GM18502 (cell line): ENCODE measurements around the gene CHN2.

Source experiments
- ATAC-seq: cut with Tn5 transposase; IDR thresholded peaks from one replicate; pipeline ENCODE4 v1.9.1; 2021; ENCODE audit warnings: mild to moderate bottlenecking; ENCODE audit not compliant: unreplicated experiment, poor library complexity

The CHN2 gene

DNA sequence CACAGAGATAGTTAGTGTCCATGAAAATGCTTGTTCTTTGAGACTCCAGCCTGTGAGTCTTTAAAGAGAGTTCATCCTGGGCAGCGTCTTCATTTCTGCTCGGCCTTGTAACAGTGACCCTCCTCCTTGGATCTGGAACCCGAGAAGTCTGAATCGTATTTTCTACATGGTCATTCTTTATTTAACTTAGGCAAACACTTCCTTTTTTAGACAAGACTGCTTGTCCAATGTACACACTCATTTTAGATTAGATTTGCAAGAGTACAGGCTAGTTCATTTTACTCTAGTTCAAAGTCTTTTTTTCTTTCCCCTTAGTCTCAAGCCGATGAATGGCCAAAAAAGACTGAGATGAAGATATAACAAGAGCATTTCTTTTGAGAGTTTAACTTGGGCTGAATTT lies 133.5 kb downstream of the CHN2 start:
- ATAC-seq: no peak

DNA sequence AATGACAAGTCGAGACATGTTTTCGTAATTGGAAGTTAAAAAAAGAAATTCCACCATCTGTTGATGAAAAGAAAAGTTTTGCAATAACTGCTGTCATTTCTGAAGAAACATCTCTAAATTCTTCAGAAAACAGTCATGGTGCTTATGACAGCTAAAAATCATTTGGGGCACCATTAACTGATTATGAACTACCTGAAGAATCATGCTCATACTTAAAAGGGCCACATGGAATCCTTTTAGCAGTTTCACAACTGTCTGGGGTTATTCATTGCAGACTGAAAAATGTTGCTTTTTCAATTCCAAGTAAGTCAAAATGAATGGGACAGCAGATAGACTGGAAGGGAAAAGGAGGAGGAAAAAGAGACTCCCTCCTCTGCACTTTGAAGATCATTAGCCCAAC lies 134.2 kb downstream of the CHN2 start:
- ATAC-seq: no peak

DNA sequence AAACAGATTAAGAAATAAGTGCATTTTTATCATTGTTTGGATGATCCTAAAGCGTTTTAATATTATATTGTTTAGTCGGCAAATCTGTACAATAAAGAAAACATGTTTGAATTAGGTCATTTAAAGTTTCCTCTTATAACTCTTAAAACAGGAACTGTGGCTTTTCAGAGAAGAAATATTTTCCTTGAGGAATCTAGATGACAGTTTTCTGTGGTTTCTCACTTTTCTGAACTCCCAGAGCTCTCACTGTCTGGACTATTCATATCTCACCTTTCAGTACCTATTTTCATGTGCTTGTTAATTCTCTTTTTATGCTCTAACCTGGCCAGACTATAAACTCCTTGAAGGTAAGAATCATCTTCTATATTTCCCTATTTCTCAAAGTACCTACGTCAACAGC lies 135.1 kb downstream of the CHN2 start:
- no peak for ATAC-seq

DNA sequence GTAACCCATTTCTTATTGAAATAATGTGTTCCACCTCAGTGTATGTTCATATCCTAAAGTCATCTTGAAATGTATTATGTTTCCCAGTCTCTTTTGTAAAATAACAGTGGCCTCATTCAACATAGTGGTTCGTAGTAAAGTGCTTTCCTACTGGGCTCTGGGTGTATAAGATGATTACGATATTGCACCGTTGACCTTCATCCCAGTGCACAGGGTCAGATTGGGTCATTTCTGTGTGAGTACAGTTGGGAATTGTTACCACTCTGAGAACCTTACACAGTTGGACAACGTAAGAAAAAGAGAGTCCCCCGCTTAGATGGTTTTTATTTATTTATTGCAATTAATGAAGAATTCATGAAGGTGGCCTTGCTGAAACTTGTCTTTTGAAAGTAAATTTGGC lies 135.6 kb downstream of the CHN2 start:
- ATAC-seq: no peak

DNA sequence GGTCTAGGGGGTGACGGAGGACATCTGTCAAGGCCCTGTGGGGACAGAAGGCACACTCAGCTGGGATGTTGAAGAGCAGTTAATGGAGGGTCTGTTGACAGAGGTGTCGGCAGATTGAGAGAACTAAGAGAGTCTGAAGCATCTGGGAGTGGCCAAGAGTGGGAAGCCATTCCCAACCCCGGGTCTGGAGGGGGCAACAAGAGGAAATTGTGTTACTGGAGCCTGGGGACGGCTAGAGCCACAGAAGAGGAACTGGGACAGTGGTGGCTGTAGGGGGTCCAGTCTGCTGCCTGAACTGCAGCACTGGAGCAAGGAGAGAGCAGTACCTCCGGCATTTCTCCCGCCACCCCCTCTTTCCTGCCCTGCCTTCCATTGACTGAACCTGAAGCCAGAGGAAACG lies 136.6 kb downstream of the CHN2 start:
- ATAC-seq: no peak

DNA sequence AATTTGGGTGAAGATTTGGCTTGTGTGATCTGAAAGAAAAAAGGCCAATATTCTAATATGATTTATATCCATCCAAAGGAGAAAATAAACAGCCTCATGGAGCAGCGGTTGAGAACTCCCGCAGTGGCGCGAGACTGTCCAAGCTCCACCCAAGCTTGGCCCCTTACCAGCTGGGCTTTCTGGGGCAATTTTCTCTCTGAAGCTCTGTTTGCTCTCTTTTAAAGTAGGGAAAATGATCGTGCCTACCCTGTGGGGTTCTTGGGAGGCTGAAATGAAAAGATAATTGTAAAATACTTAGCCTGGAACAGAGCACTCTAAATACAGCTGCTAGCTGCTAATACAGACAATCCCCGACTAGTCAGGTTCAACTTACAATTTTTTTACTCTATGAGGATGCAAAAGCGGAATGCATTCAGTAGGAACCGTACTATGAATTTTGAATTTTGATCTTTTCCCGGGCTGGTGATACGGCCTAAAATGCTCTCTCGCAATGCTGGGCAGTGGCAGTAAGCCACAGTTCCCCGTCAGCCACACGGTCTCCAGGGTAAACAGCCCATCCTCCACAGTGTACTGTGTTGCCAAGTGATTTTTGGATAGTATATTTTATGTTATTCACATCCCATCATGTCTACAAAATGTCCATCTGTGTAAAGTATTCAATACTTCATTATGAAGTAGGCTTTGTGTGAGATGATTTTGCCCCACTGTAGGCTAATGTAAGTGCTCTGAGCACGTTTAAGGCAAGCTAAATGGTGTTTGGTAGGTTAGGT lies 137.7 kb downstream of the CHN2 start:
- no peak for ATAC-seq

DNA sequence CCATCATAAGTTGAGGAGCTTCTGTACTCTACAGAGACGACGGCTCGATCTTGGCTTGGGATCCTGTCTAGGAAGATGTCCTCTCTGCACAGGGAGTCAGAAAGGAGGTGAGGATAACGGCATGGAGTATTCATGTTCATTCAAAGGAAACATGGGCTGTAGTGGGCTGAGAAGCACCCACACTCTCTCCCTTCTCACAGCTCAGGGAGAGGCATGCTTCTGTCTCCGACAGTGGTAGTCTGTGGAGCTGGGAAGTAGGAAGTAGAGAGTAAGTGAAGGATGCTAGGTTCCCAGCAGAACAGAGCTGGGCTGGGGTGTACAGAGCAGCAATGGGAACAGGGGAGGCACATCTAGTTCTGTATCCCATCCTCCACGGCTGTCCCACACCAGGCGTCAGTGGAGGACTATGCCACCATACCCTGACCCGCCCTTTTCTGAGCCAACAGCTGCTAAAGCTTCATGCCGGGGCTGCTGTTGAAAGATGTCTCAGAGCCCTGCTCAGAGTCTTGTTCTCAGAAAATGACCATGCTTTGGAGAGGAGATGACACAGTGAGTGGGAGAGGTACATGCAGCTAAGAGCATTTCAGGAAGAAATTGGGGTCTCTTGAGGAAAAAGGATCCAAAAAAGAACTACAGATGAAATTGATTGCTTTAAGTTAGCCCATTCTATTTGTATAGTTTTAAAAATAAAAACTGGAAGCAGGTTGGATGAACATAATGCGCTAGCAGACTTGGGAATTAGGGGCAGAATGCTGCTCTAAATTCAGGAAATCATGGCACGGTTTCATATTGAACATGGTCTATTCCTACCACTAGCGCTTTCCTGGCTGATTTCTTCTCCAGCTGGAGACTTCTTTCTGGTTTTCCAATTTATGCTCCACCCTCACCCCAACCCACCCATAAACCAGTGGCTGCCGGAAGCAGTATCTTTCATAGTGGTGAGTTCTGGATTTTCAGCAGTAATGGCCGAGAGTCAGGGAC lies 138.6 kb downstream of the CHN2 start:
- no peak for ATAC-seq

DNA sequence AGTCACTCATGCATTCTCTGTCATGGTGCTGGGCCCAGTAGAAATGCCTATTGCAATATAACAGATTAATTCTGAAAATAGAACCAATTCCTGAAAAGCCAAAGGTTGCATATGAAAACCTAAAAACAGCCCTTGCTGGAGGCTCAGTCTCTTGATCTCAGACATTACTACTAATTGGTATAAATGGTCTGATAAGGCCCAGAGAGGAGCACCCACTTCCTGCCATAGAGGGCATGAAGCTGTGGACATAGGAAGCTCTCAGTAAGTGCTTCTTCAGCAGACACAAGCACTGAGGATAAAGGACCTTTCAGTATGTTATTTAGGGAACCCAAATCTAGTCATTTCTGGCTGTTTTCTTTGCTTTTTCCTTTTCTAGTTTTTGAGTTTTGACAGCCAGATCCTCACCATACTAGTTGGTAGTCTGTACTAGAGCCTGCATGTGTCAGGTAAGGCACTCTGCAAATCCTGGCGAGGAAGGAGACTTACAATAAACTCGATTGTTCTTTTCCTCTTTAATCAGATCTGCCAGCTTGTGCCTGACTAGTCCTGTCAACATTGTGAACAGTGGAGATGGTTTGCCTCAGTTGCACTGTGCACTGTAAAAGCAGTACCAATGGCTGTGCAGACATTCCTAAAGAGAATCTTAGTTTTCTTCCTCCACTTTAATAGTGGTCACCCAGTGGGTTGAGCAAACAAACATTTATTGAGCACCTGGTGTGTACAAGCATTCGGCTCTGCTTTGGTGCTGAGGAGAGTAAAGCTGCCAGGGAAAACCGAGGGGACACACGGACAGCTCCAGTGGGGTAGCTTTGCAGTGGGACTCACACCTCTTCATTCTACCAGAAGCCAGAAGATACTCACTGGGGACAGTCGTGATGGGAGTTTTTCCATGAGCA lies 140.9 kb downstream of the CHN2 start:
- ATAC-seq: no peak

DNA sequence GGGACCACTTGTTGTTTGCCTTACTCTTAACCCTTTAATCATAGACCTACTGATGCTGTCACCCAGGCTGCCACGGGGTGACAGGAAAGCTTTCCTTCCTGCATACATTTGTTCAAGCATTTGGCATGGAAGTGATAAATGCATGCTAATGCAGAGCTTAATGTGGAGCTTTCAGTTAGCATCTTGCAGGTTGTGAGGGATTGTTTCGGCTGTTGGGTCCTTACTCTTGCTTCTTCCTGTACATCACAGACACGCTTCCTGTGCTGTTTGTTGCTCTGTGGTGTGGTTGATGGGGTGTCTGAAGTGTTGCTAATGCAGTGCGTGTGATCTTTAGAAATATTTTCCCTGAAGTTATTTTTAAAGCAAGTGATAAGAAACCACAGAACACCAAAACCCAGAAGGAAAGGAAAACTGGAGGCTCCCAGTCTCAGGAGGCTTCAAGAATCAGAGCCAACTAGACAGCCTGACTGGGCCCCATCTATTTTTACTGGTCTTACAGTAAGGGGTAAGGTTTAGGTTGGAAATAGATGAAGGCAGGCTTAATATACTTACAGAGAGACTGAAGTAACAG lies 143.1 kb downstream of the CHN2 start:
- no peak for ATAC-seq

DNA sequence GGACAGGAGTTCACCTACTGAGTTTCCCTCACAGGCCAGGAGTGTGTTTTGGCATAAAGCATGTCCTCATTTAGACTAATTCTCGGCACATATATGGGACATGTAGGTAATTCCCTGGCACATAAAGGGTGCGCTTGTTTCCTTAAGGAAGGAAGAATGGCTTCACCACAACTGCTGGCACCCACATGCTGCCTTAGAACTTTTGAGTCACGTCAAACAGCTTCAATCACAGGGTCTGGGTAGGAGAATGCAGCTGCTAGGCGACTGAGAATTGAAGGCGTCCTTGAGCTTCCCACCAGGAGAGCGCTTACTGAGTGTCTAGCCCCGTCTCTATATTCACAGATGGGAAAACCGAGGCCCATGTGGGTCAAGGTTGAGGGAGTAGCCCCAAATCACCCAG lies 146.1 kb downstream of the CHN2 start:
- ATAC-seq: no peak

DNA sequence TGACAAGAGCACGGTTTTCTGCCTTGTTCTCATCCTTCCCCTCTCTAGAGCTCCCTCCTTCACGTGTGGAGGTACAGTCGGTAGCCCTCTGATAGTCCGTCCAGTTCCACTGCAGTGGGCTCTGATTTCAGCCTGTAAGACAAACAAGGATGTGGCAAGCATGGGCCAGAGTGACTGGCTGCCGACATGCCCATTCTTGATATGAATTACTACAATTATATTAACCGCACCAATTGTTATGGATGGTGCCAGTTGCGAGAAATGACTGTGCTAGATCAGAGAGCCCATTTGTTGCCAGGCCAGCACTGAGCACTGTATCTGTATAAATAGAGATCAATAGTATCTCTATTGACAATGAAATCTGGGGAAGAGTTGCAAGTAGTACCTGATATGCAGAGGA lies 146.6 kb downstream of the CHN2 start:
- ATAC-seq: no peak

DNA sequence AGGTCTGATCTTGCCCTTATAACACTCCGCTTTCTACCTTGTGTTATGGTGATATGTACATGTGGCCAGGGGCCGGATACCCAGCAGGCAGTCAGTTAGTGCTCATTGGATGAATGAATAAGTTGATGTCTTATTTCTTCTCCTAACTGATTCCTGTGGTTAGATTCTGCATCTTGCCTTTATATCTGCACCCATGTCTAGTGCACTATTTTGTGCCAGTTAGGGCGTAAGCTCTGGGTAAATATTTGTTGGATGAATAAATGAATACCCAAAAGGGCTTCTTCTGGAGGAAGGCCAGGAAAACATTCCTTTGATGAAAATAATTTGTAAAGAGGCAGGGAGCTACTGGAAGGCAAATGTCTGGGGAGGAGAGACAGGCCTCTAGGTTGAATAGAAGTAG lies 148.2 kb downstream of the CHN2 start:
- ATAC-seq: no peak

DNA sequence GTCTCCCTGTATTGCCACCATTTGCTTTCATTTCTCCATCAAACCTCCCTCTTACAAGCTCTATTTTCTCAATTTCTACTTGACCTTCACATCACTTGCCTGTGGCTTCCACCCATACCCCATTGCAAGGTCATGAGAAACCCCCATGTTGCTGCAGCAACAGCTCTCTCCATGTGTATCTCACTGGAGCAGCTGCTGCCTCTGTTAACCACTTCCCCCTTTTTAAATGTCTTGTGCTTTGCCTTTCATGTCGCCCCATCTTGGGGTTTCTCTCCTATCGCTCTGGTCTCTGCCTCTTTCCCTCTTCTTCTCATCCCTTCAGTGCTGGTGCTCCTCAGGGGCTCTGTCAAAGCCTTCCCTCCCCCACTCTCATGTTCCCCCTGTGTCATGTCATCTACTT lies 148.8 kb downstream of the CHN2 start:
- no peak for ATAC-seq

DNA sequence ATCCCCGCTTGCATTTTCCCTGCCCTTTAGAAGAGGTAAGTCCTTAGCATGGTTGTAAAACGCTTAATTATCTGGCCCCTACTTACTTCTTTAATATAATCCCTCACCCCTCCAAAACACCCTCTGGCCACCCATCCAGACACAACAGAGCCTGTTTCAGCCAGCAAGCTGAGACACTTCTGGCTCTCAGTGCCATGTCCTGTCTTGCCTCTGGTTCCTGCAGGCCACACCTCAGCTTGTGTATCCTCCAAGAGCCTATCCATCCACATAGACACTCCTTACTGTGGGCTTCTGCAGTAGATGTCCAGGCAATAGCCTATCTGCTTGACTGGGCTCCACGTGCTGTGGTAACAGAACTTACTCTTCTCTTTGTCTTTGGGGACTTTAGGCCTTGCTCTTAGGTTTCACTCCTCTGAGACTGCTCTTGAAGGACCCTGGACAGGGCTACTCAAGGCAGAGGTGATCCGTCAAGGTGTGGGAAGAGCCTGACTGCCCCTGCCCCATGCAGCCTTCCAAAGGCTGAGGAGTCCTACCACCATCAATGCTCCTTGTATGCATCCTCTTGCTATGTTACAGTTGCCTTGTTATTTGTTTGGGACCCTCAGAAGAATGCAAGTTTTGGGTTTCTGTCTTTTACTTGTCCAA lies 149.9 kb downstream of the CHN2 start:
- no peak for ATAC-seq

DNA sequence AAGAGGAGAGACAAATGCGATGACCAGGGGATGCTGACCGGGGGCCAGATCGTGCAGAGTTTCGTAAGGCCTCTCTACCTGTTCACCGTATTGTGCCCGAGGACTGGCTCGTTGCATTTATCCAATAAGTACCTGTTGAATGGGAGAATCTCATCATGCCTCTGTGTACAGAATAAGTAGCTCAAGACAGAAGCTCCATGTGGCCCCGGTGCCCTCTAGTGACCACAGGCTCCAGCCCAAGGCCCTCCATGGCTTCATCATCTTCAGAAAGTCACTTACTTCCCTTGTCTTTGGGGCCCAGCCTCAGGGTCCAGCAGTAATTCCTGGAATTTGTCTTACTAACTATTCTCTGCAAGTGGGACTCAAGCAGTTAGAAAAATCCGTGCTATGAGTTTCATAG lies 151.0 kb downstream of the CHN2 start:
- ATAC-seq: no peak

DNA sequence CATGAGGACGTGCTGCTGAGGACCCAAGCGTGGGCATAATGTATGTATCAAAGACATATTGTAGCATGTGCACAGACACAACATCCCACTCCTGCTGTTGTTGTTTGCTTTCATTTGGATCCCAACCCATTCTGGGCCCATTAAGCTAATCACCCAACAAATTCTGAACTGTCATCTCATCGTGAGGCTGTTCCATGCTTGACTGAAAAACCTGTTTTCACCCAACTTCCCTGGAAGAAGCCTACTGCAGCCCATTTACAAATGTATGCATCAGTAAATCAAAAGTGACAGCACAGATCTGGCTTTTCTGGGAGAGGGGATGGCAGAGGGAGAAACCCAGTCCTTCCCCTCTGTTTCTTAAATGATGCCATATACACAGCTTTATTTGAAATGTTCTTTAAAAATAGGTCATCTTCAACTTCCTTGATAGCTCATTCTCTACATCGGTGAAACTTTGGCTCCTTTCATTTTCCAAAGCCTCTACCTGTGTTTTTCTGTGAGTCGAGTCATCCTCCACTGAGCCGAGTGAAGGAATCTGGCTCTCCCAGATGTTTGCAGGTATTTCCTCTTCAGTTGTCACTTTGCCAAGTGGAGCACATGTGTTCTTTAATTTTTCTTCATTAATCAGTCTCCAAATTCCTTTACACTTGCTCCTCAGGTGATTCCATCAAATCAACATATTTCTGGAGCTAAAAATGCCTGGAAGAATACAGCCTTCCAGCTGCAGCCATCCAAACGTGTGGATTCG lies 151.8 kb downstream of the CHN2 start:
- no peak for ATAC-seq

DNA sequence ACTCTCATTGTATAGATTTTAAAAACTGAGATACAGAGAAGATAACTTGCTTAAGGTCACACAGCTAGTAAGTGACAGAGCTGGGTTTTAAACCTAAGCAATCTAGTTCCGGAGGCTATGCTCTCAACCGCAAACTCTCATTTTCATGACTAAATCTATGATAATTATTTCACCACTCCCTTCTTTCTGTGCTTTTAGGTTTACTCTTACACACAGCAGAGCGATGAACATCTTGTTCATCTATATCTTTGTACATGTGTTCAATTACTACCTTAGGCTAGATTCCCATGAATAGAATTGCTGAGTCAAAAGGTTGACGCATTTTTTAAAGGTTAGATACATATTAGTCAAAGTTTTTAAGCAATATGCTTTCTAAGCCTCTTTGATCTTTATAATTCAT lies 154.8 kb downstream of the CHN2 start:
- no peak for ATAC-seq

DNA sequence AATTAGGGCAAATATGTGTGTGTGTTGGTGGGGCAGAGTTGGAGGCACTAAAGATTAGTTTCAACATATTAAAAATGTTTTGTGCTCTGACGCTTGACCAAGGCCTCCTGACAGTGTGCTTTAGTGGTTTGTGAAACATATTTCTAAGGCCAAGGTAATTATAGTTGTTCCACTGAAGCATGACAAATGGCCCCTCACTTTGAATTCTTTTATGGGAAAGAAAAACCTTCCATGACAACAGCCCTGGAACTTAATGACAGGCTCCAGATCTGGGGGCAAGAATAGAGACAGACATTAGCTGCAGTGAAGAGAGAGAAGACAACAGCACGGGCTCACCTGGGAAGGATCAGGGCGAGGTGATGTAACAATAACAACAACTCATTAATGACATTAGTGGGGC lies 155.8 kb downstream of the CHN2 start:
- ATAC-seq: no peak

DNA sequence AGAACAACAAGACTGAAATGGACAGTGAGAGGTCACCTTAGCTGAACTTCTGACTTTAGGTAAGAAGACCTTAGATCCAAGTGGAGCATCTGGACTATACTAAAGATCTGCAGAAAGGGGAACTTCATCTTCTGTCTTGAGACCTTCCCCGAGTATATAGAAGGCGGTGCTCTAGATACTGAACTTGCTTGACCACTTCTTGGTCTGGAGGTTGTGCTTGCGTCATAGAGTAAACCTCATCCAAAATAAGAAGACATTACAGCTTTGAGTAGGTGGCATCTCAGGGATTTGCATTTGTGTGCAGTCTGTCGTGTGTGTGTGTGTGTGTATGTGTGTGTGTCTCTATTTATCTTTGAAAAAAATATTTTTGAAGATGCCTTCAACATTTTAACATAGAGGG lies 157.5 kb downstream of the CHN2 start:
- ATAC-seq: no peak
